Hematopoietic multipotent progenitor cell (in vitro differentiated cells): ENCODE results near the gene MCOLN3. TPM values are rescaled to one million over a fixed set of nuclear protein-coding genes. Genes with fewer than 3 reads are reported as not detected.
"Not testable (repeated sequence)": the region's sequence is repeated elsewhere in the genome, so short reads cannot be mapped to it uniquely, and the experiment has no call there.

Source experiments
- DNase-seq, 3 donors: peaks; one replicate each; pipeline ENCODE4 v3.0.0-alpha.2; 2011 to 2015; ENCODE audit warnings: low read depth in 2 of 3, low spot score in 2 of 3
- total RNA-seq: library from RNA; depleted of rRNA; stranded (reverse); fragments of >200 nt; gene quantifications from one replicate; pipeline ENCODE4 v1.2.3, GENCODE V29; 2012

MCOLN3 gene
- total RNA-seq, 1 donor, result under 0.01 TPM

GRCh38 chr1:85049735-85050166 lies 1.5 kb upstream of the MCOLN3 start:
- peak in 1 of 3 donors; percentile 23 for DNase-seq

- DNase-seq, result peak in 1 of 3 donors; percentile 21
These were observed 616 bp downstream of the MCOLN3 start for GRCh38 chr1:85047472-85048295.

DNA sequence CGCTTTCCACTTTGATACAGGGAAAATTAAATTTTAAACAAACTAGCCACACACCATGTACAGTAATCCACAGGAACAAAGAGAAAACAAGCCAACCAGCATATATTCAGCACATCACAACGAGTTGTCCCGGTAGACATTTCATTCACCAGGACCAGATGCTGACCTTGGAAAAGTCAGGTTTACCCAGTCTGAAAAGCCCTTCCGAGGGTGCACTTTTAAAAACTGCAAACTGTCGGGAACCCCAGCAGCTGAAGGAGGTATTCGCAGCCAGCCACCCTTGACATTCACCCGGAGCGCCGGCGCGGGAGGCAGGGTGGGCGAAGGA lies 1.2 kb downstream of the MCOLN3 start:
- no peak for DNase-seq

- DNase-seq, result no peak
These were observed 5.9 kb downstream of the MCOLN3 start for GRCh38 chr1:85042413-85042812.

DNA sequence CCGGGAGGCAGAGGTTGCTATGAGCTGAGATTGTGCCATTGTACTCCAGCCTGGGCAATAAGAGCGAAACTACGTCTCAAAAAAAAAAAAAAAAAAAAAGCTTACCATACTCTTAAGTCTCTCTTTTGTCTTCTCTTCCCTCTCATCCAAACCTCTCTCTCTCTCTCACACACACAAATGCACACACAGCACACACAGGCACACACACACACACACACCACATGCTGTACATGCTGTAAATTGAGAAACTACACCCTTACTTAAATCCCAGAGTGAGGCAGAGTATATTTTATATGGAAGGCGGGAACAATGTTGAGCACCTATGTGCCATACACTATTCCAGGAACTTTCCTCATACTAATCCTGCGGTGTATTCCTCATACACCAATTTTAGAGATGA lies 6.5 kb downstream of the MCOLN3 start:
- no peak for DNase-seq

DNA sequence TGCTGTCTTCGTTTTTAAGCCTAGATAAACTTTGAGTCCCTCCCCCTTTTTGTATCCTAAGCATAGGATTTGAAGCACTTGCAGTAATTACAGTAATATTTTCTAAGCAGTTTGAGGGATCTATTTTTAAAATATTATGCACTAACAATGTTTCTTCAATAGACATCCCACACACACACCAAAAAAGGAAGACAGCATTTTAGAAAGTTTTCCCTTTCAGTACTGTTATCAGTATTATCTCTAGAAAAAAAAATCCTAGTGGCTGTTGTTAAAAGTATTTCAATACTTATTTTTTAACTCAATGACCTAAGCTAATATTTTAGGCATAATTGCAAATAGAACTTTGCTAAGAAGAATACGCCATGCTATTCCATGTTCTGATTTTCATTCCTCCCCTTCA lies 15.1 kb downstream of the MCOLN3 start:
- no peak for DNase-seq

DNA sequence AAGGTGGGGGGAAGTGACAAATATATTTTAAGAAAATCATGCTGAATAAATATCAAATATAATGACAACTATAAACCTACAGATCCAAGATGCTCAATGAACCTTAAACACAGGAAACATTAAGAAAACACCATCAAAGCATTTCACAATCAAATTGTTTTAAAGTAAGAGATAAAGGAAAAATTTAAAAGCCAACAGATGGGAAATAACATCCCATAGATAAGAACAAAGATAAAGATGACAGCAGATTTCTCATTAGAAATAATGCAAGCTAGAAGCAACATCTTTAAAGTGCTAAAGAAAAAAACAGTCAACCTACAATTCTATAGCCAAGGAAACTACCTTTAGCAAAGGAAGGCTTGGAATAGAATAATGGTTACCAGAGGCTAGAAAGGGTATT lies 17.8 kb downstream of the MCOLN3 start:
- DNase-seq, result no peak

DNA sequence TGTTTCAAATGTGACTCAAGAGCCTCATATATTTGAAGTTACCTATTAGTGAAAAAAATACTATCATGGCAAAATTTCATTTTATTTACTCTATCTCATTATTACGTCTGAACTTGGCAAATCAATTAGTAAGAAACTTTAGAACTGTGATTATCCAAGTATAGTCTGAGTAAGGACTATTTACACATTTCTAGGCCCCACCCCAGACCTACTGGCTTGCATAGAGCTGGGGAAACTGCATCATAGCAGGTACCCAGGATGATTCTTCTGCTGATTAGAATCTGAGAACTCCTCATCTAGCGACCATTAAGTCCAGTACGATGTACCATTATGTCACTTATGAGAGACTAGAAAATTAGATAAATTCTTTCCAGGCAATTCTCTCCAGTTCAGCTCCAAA lies 20.1 kb downstream of the MCOLN3 start:
- DNase-seq, result no peak

DNA sequence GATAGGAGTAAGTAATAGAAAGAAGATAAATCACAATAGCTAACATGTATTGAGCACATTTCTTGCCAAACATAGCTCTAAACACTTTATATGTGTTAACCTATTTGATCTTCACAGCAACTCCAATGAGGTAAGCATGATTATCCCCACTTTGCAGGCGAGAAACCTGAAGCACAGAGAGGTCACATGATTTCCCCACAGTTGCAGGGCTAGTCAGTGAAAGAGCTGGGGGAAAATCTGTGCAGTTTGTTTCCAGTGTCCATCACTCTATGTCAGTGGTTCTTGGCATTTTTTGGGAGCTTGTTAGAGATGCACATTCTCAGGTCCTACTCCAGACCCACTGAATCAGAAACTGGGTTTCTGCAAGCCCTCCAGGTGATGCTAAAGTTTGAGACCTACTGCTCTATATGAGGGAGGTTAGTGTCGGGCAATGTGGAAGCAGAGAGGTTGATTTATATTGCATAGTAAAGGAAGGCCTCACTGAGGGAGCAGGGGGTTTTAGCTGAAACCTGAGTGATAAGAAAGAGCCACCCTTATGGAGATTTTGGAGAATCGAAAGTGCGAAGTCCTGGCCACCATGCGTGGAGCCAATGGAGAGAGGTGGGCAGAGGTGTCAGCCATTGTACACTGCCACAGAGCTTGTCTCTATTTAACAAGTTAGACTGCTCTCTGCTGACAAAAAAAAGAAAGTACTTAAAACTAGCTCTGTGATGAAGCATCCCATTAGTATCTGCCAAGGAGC lies 20.9 kb downstream of the MCOLN3 start:
- DNase-seq, result peak in 1 of 3 donors; percentile 55

- DNase-seq, result no peak
These were observed 22.4 kb downstream of the MCOLN3 start for GRCh38 chr1:85025940-85026339.

GRCh38 chr1:85024736-85025135 lies 23.6 kb downstream of the MCOLN3 start:
- DNase-seq, result no peak

- no peak for DNase-seq
These were observed 25.6 kb downstream of the MCOLN3 start for GRCh38 chr1:85022700-85023099.

DNA sequence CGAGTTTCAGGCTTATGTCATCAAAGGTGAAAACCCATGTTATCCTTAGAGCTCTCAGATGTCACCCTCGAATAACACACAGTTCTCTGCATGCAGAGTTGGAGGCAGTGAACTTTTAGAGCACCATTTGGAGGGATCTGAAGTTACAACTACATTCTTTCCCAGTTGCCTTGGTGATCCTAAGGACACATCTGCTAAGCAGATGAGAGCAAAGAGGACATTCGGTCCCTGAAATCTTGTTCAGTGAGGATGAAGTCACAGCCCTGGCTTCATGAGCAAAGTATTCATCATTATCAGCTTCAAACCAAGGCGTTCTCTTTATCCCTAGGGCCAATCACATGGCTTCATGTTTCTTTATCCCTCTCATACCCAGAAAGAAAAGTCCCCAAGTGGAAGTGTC lies 28.3 kb downstream of the MCOLN3 start:
- DNase-seq, result no peak

DNA sequence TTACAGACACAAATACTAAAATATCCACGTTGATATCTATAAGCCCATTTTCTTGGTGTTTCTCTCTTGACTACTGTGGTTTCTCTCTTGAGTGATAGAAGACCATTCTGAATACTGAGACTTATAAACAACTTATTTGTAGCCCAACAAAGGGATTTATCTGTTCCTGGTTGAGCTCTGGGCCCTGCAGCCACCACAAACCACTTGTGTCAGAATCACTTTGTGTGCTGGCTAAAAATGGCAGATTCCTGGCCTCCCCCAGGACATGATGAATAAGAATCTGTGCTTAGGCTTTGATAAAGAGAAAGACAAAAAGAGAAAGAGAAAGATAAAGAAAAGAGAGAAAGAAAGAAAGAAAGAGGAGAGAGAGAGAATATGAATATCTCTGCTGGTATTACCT lies 32.5 kb downstream of the MCOLN3 start:
- no peak for DNase-seq

DNA sequence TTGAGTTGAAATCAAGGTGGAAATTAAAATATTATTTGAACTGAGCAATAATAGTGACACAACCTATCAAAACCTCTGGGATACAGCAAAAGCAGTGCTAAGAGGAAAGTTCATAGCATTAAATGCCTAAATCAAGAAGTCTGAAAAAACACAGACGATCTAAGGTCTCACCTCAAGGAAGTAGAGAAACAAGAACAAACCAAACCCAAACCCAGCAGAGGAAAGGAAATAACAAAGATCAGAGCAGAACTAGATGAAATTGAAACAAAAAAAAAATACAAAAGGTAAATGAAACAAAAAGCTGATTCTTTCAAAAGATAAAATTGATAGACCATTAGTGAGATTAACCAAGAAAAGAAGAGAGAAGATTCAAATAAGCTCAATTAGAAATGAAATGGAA lies 42.7 kb downstream of the MCOLN3 start:
- DNase-seq, result not testable (repeated sequence)

DNA sequence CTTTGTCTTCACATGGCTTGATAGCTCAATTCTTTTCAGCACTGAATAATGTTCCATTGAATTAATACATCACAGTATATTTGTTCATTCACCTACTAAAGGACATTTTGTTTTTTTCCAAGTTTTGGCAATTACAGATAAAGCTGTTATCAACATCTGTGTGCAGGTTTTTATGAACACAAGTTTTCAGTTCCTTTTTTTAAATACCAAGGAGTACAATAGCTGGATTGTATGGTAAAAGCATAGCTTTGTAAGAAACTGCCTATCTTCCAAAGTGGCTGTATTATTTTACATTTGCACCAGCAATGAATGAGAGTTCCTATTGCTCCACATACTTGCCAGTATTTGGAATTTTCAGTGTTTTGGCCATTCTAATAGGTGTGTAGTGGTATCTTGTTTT lies 46.6 kb downstream of the MCOLN3 start:
- DNase-seq, result no peak

DNA sequence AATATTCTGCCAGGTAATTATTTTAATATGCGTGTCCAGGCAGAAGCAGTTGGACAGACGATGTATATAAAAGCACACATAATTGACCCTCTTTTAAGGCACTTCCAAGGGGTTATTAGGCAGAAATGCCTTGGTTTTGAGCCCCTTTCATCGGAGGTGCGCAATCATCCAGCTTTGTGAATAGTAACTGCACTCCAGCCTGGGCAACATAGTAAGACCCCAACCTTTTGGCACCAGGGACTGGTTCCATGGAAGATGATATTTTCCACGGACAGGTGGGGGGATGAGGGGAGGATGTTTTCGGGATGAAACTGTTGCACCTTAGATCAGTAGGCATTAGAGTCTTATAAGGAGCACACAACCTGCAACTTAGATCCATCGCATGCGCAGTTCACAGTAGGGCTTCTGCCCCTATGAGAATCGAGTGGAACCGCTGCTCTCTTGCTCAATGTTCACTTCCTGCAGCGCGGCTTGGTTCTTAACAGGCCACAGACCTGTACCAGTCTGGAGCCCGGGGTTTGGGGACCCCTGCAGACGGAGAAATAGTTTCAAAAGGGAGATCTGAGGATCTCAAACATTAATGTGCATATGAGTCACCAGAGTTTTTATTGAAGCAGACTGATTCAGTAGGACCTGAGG lies 49.5 kb downstream of the MCOLN3 start:
- DNase-seq, result peak in 2 of 3 donors; percentile 73 to 81

DNA sequence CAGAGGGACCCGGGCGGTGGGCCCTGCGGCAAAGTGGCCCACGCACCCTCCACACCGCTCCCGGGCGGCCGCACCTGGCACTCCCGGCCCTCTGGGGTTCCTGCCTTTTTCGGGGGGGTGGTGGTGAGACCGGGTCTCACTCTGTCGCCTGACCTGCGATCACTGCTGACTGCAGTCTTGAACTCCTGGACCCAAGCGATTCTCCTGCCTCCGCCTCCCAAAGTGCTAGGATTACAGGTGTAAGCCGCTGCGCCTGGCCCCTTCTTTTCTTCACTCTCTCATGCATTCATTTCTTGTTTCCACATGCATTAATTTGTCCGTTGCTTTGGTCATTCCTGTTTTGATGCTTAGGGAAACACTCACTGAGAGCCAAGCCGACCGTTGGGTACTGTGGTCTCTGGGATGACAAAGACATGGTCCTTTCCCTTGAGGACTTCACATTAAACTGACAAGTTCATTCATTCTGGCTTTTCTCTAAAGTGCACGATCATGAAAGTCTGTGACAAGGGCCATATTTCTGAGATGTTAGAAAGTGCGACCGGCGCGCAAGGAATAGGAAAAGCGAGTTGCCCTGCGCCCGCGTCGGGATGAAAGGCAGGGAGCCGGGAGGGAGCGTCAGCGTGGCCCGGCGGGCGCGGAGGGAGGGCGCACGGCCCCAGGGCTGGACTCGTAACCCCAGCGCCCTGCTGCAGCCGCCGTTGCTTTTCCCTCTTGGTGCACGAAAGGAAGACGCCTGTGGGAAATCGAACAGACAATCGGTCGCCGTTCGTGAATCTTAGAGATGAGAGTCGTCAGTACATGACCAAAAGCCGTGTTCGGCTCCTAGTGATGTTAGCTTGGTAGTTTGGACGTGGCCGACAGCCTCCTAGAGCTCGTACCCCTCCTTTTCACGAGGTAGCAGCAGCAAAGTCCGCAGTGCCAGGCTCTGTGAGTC lies 50.4 kb downstream of the MCOLN3 start:
- DNase-seq, result peak in 1 of 3 donors; percentile 25

DNA sequence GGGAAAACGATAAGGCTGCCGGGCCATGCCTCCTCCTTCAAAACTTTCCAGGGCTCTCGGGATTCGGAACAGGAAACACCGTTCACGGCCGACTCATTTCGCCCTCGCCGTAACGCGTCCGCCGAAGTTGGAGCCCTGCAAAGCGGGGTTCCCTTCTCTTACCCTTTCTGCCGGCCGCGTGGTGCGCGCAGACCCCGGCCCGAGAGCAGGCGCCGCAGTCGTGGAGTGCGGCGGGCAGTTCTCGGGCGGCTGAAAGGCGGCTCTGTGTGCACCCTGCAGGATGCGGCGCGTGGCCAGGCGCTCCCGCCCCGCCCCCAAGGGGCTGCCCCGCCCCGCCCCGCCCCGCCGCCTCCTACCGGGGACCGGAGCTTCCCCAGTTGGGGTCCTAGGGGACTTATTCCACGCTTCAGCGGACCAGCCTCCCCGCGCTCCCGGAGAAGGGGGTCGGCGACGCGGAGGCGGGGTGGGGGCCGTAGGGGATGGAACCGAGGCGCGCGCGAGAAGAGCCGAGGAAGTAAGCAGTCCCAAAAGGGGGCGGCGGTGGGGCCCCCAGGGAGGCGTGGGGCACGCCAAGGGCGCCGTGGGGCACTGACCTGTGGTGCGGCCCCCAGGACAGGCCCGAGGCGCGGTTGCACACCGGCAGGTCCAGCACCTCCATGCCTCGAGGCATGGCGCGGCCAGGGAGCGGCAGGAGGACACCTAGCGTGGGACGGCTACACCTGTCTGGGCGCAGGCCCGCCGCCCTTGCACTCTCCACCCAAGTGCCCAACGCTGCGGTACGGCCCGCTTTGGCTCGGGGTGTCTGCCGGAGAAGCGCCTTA lies 51.2 kb downstream of the MCOLN3 start, which contains the start of gene MCOLN2:
Gene MCOLN2, minus strand, starts transcription at position 268 of the 821 bp plus-strand sequence. Its CDS starts 241 bp downstream, at position 27.
- peak in 2 of 3 donors; percentile 45 to 53 for DNase-seq
